Naive thymus-derived CD8-positive, alpha-beta T cell (primary cell): ENCODE measurements around the gene CMTR2. TPM values are rescaled to one million over a fixed set of nuclear protein-coding genes. Genes with fewer than 3 reads are reported as not detected.

Experiments
- ATAC-seq, 2 donors: fragments of 150-1000 bp; cut with Tn5 transposase in 1 of 2; sonication (Bioruptor Pico), chemical (Tn5 transposase) in 1 of 2; 1 replicate in 1 of 2; 2 replicates in 1 of 2; pipeline ENCODE4 v1.10.0; 2021; ENCODE audit warnings: mild to moderate bottlenecking in 2 of 2, moderate library complexity in 2 of 2
- POLR2A ChIA-PET: fragments of 350-600 bp; sonication (Branson Sonifier 250); formaldehyde crosslinking; loops from one replicate; lab custom pipeline; 2021; ENCODE audit warnings: antibody characterized with exemption; lab: Charles Lee
- DNase-seq, 10 donors: peaks; one replicate each; pipeline versions ENCODE4 v3.0.0 to v3.0.0-alpha.2; 2020 to 2022
- H3K27ac Mint-ChIP-seq, 10 donors: one replicate each; pipeline ENCODE4 v1.8.0; 2020 to 2022; ENCODE audit warnings: mild to moderate bottlenecking in 10 of 10, mixed read lengths in 10 of 10, moderate library complexity in 4 of 10, inconsistent platforms in 1 of 10
- H3K27me3 Mint-ChIP-seq, 5 donors: one replicate each; pipeline ENCODE4 v1.8.0; 2021 to 2022; ENCODE audit warnings: mixed read lengths in 5 of 5
- H3K36me3 Mint-ChIP-seq, 3 donors: one replicate each; pipeline ENCODE4 v1.8.0; 2020 to 2022; ENCODE audit warnings: mixed read lengths in 3 of 3, mild to moderate bottlenecking in 2 of 3, inconsistent platforms in 1 of 3
- H3K4me1 Mint-ChIP-seq, 4 donors: one replicate each; pipeline ENCODE4 v1.8.0; 2021 to 2022; ENCODE audit warnings: mixed read lengths in 4 of 4
- H3K4me3 Mint-ChIP-seq, 10 donors: one replicate each; pipeline ENCODE4 v1.8.0; 2020 to 2022; ENCODE audit warnings: mild to moderate bottlenecking in 10 of 10, mixed read lengths in 10 of 10, moderate library complexity in 6 of 10, inconsistent platforms in 1 of 10
- H3K9me3 Mint-ChIP-seq, 9 donors: one replicate each; pipeline ENCODE4 v1.8.0; 2020 to 2022; ENCODE audit warnings: mixed read lengths in 9 of 9, mild to moderate bottlenecking in 3 of 9, inconsistent platforms in 1 of 9, moderate library complexity in 1 of 9
- polyA plus RNA-seq, 3 donors: library from polyadenylated mRNA; unstranded; fragments of 300-500 nt; fragmentation: Illumina TruSeq; gene quantifications; one replicate each; pipeline ENCODE4 v1.2.3, GENCODE V29; 2021
- total RNA-seq, 8 experiments: library from RNA in 2 of 8; stranded (reverse) in 2 of 8; gene quantifications; one replicate each; pipeline ENCODE4 v1.2.3 and lab custom pipeline; 2021 to 2026

CMTR2 gene
- total and polyA plus RNA-seq, 5 experiments from 2014 or later: 16.6 to 25.6 (median 24.1) TPM

GRCh38 chr16:71244521-71244920 lies 44.7 kb downstream of the CMTR2 start:
- ATAC-seq: no peak

GRCh38 chr16:71242601-71243000 lies 46.6 kb downstream of the CMTR2 start:
- H3K27me3 Mint-ChIP-seq: peaks cover 2 to 14% (median 11%) of the 10 kb centered on the region in 5 donors
- H3K9me3 Mint-ChIP-seq: no peaks in the 10 kb centered on the region
- H3K4me1 Mint-ChIP-seq: no peaks in the 10 kb centered on the region
- DNase-seq (no peak), ATAC-seq (no peak)
- no peaks in the 10 kb centered on the region for H3K36me3 Mint-ChIP-seq
- no peak overlapping the region for H3K27ac Mint-ChIP-seq
- H3K4me3 Mint-ChIP-seq: no peak overlapping the region
- POLR2A ChIA-PET: no interaction called here

More at GRCh38 chr16:71244521-71244920, 44.7 kb downstream of the CMTR2 start:
- H3K36me3 Mint-ChIP-seq: no peaks in the 10 kb centered on the region
- POLR2A ChIA-PET: no interaction called here
- H3K4me1 Mint-ChIP-seq: no peaks in the 10 kb centered on the region
- no peaks in the 10 kb centered on the region for H3K9me3 Mint-ChIP-seq
- H3K27ac Mint-ChIP-seq: no peak overlapping the region
- H3K4me3 Mint-ChIP-seq: no peak overlapping the region
- no peak for DNase-seq
- peaks cover under 1 to 15% (median 5%) of the 10 kb centered on the region in 5 donors for H3K27me3 Mint-ChIP-seq

GRCh38 chr16:71242036-71242435 lies 47.2 kb downstream of the CMTR2 start:
- Mint-ChIP-seq H3K9me3 (no peaks in the 10 kb centered on the region), H3K4me3 (no peak overlapping the region), H3K4me1 (no peaks in the 10 kb centered on the region), H3K36me3 (no peaks in the 10 kb centered on the region), H3K27me3 (peaks cover 2 to 14% (median 8%) of the 10 kb centered on the region in 5 donors), H3K27ac (no peak overlapping the region)
- DNase-seq (no peak), ATAC-seq (no peak)
- POLR2A ChIA-PET: no interaction called here

Other genes starting within 250 kb of the CMTR2 start
- gene HYDIN, start 58.7 kb downstream of the CMTR2 start, total RNA-seq: not detected
- gene HYDIN, start 58.7 kb downstream of the CMTR2 start, polyA plus RNA-seq: not detected
- not detected for gene CALB2, start 69.3 kb upstream of the CMTR2 start, total RNA-seq
- gene CALB2, start 69.3 kb upstream of the CMTR2 start, polyA plus RNA-seq: not detected
- gene TLE7, start 152.7 kb upstream of the CMTR2 start, total RNA-seq: not detected
- gene TLE7, start 152.7 kb upstream of the CMTR2 start, polyA plus RNA-seq: not detected
- gene ZNF23, start 172.8 kb upstream of the CMTR2 start, total RNA-seq: 10 to 100 TPM; 17.6 to 18.2 TPM
- gene ZNF23, start 172.8 kb upstream of the CMTR2 start, polyA plus RNA-seq: 1 to 10 TPM; 8.3 to 9.6 (median 8.4) TPM
- gene ZNF19, start 199.9 kb upstream of the CMTR2 start, total RNA-seq: 10 to 100 TPM; 15.0 to 17.5 TPM
- 1 to 10 TPM in 2 of 3 donors, under 1 TPM in 1; 0.27 to 2.3 (median 2.1) TPM for gene ZNF19, start 199.9 kb upstream of the CMTR2 start, polyA plus RNA-seq
- not detected for gene CHST4, start 237.0 kb upstream of the CMTR2 start, total RNA-seq
- not detected for gene CHST4, start 237.0 kb upstream of the CMTR2 start, polyA plus RNA-seq